Myocyte (in vitro differentiated cells): ENCODE data around the gene BCL11B. TPM values are rescaled to one million over a fixed set of nuclear protein-coding genes. Genes with fewer than 3 reads are reported as not detected.

Experiments used
- DNase-seq: peaks from one replicate; pipeline ENCODE4 v3.0.0-alpha.2; 2012; ENCODE audit warnings: low read depth
- total RNA-seq: library from RNA; depleted of rRNA; stranded (reverse); fragments of >200 nt; gene quantifications from 2 replicates; pipeline ENCODE4 v1.2.3, GENCODE V29; 2014

BCL11B gene
- total RNA-seq, 1 donor from 2014 or later: 0.03 TPM

- no peak for DNase-seq
These were observed 15.5 kb downstream of the BCL11B start for GRCh38 chr14:99256483-99256874.

DNA sequence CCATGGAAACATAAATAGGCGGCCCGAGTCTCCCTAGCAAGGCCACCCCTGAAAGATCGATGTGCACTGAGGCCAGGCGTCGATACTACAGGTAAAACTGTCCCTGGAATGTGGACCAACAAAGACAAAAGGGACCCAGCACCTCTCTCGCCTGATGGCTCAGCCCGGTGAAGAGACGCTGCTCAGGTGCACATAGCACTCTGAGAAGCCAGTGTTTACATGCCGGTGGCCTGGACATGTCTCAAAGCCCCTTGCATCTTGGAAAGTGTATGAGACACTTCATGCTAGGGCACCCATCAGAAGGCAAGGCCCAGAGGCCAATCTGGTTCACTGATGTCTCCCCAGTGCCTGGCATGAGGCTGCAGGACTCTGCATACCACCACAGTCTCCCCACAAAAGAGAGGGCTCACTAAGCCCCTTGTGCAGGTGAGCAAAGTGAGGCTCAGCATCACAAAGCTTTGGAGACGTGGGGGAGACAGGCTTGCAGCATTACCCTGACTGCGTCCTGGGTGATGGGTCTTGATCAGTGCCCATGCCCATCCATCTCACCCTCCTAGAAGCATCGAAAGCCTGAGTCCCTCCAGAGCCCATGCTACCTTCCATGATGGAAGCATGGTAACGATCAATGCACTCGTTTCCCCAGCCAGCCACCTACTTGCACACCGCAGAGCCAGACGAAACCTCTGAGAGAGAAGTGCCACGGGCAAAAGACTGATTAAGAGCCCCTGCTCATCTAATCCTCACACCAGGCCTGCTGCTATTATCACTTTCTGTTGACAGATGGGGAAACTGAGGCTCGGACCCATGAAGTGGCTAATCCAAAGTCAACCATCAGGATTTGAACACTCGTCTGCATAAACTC lies 16.1 kb downstream of the BCL11B start:
- DNase-seq: no peak

DNA sequence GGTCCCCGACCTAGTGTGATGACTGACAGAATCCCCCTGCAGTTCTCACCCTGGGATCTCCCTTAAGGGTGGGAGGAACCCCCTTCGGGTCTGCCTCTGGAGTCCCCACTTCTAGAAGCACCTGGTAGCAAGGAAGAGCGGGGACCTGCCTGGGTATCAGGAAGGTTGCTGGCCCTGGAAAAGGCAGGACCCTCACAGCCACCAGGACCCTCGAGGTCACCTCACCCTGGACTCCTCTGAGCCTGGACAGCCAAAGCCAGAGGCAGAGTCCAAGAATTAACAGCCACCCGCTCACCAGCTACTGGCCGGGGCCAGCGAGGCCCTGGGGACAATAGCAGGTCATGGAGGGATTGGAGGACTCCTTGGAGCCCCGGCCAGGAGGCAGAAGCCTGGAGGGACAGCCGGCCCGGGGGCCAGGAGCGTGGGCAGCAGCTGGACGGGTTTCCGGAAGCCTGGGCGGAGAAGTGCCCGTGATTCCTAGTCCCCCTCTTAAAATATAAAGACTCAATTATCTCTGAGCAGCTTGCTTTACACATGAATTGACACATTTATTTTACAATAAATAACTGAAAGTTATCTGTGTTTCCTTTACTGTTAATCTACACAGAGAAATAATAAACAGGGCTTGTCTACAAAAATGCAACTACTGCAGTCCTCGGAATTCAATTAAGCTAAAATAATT lies 17.5 kb downstream of the BCL11B start:
- no peak for DNase-seq

- no peak for DNase-seq
These were observed 18.1 kb downstream of the BCL11B start for GRCh38 chr14:99253890-99254289.

GRCh38 chr14:99252940-99253868 lies 18.8 kb downstream of the BCL11B start:
- DNase-seq: no peak

- DNase-seq: no peak
These were observed 19.5 kb downstream of the BCL11B start for GRCh38 chr14:99252443-99252939.

DNA sequence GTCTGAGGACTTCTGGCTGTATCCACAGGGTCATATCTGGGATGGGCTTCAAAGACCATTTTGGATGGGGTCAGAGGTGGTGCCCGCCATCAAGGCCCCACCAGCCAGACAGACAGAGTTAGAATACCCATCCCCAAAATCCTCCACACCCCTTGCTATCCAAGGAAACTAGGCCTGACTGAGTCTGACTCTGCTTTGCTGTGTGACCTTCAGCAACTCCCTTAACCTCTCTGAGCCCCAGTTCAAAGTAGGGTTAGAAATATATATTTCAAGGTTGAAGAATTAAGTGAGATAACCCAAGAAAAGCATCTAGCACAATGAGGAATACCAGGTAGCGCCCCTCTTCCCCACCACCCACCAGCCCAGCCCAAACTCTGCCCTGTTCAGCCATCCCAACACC lies 20.3 kb downstream of the BCL11B start:
- no peak for DNase-seq

DNA sequence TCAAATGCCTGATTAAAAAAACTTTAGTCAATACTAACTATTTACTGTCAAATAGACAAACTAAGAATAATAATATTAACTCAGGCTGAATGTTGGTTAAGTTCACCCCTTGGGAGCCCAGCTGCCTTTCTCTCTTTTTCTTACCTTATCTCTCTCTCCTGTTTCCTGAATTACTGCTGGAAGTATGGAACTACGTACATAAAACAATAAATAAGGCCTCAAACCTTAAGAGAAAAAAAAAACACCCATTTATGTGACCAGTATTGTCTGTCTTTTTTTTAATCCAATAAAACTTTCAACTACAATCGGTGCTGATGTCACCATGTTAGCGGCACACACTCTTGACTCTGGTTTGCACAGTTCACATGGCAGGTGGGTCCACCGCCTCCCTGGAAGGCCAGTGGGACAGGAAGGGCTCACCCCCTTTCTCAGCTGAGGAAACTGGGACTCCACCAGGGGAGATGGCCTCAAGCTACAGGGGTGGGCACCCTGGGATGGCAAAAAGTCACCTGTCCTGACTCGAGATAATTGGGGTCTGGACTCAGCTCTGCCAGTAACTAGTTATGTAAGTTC lies 21.3 kb downstream of the BCL11B start:
- no peak for DNase-seq

DNA sequence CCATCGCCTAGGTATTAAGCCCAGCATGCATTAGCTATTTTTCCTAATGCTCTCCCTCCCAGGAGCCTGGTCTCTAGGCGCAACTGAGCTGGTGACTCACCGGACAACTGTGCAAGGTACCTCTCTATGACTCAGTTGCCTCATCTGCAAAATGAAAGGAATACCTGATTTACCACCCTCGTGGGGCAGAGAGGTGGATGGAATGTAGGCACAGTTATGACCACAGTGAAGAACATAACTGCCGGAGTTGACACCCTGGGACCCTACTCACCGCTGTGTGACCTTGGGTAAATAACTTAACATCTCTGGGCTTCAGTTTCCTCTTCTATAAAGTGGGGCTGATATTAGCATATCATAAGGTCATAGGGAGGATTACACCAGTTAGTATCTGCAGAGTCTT lies 22.6 kb downstream of the BCL11B start:
- DNase-seq: no peak

DNA sequence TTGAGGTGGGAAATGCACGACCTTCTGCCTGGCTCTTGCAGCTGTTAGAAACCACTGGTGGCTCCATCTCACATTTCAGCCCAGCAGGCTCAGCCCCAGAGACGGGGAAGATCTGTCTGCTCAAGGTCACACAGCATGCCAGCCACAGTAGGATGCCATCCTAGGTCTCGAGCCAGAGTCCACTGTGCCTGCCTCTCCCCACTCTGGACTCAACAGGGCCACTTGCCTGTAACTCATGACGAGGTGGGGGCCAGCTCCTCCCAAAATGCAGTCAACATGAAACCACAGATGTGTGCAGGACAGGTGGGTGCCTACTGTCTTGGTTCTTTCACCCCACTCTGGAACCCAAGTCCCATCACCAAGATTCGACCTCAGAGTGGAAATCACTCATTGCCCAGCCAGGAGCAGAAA lies 23.2 kb downstream of the BCL11B start:
- DNase-seq: no peak

DNA sequence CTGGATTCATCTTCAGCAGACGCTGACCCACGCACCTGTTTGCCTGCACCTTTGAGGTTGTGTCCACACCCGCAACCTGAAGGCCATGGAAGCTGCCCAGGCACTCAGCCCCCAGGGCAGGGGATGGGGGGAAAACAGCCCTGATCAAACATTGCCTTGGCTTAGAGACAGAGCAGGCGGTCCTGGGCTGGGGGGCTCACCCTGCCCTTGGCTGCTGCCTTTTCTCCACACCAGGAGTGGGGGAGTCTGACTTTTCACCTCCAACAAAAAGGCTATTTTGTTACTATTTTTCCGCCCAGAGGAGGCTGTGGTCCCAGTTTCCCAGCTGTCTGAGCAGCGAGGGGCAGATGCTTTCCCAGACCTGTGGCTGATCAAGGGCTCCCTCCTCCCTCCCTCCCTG lies 24.2 kb downstream of the BCL11B start:
- no peak for DNase-seq

GRCh38 chr14:99247101-99247729 lies 24.8 kb downstream of the BCL11B start:
- DNase-seq: no peak

DNA sequence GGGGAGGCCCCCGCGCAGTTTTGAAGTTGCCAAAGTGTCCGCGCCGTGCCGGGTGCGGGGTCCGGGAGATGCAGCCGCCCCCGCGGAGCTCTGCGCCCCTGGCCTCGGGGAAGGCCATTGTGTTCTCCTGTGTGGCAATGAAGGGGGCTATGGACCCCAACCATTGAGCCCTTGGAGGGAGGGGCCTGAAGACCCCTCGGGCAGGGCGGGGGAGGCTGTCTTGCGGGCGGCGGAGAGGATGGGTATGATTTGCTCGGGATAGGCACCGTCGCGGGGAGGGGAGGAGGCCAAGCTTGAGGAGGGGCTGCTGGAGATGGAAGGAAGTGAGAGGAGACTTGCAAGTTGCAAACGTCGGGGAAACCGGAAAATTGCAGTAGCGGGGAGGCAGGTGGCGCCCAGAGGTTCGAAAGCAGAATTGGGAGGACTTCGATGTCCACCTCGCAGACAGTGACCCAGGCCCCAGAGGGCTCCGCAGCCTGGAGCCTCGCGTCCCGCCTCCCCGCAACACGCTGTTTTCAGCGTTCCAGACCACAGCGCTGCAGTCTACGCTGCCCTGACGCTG lies 25.4 kb downstream of the BCL11B start:
- no peak for DNase-seq

DNA sequence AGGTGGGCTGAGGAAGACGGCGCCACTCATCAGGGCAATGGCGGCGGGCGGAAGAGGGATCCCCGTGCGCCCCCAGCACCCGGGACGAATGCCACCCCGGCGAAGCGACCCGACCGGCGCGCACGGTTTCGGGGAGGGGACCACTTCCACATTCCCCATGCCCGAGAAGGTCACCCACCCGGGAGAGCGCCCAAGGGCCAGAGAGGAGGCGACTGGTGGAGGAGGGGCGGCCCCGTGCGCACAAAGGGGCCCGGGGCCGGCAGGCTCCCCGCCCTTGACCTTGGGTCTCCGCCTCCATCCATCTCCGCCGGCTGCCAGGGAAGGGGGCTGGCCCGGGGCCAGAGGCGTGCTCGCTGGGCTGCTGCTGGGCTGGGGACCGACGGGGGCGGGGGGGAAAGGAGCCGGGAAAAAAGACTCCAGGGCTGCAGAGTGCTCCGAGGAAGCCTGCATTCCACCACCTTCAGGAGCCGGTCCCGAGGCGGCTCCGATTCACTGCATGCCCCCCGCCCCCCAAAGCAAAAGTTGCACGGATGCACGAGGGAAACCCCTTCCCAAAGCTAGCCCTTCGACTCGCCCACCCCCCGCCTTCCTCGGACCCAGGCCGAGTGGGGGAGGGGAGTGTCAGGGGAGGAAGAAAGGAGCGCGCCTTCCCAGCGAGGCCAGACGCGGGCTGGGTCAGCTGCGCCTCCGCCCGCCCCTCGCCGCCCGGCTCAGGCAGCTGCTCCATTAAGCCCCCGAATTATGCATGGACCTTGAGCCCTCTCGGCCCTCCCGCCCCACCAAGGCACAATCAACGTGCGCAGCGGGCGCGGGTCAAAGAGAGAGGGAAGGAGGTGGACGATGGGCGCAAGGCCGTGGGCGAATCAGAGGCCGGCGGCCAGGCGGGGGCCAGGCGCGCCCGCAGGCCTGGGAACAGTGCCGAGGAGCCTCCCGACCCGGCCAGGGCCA lies 26.2 kb downstream of the BCL11B start:
- DNase-seq: no peak

DNA sequence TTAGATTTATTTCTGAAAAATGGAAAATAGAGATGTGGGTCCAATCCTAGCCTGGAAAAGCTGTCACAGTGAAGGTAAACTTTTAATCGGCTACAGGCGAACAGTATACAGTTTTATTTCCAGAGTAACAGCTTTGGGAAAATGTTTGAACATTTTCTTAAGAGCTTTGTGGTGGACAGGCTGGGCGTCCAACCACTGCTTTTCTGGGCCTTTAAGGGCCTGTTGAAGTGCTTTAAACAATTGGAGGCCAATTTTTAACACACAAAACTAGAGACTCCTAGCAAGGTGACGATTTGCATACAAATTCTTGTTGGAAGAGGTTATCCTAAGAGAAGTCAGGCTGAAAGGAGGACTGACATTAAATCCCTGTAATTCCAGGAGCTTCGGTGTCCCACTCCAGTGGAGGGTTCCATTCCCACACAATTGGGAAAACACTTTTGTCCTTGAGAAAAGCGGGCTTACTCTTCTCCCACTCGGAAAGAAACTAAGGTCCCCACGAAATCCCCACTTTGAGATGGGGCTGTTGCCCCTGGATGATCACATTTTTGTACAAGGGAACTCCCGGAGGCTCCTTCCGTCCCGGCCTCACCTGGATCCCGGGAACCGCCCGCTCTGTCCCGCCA lies 26.9 kb downstream of the BCL11B start:
- no peak for DNase-seq

DNA sequence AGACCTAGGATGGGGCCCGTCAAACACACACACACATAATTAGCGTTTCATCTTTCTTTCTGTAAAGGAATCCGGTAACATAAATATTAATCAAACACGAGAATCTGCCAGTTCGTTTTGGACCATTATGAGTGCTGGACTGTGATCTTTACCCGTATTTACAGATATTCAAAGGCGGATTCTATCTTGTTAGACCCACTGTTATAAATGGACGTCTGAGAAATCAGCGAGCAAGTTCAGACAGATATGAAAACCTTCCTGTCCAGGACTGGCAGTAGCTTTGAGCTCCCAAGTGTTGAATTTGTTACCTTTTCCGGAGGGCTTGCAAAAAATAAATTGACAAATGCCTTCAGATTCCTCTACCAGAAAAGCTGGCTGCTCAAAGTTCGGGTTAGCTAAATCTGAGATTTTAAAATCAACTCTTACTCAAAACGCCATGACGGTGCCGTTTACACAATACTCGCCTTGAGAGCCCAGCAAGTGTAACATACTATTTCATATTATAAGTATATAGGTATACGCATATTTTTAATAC lies 27.6 kb downstream of the BCL11B start:
- DNase-seq: no peak

DNA sequence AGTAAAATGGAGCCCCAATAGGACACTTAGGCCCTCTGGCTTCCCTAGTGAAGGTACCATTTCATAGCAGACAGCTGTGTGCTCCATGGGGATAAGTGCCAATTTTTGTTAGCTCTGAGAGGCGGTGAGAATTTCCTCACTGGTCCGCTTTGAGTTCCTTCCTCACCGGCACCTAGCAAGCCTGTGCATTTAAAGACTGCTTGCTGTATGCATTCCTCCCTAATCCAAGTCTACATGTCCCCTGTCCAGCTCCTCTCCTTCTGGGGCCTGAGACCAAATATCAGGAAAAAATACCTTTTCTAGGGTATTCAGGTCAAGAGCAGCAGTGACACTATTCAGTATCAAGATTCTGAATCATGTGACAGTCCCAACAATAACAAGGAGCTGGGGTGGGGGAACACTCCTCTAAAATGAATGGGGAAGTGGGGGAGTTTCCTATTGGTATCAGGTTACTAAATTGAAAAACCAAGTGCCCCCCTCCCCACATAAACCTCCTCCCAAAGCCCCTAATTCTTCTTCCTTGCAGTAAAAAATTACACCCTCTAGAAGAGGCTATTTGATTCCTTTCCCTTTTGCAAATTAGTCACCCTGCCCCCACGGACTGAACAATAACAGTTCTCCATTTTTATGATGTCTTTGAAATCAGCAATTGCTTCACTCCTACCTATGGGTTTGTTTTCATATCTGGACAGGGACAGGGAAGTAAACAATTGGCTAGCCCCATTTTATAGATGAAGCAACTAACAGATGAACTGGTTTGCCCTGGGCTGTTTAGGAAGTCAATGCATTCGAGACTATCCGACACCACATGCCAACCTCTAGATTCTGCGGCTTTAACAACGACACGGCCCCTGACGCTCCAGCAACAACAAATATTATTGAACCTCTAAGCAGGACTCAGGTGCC lies 28.9 kb downstream of the BCL11B start:
- DNase-seq: no peak
